HG03575 (cell line): ENCODE measurements around the gene HSBP1L1.

Experiments
- ATAC-seq: cut with Tn5 transposase; IDR thresholded peaks from one replicate; pipeline ENCODE4 v1.9.1; 2021; ENCODE audit not compliant: unreplicated experiment, insufficient number of reproducible peaks, low FRiP score; ENCODE audit errors: extremely low read depth

HSBP1L1 gene

GRCh38 chr18:79964330-79965118 is at the start of gene HSBP1L1:
Gene HSBP1L1, plus strand, starts transcription at chr18:79964643. Its CDS starts 93 bp downstream, at chr18:79964736.
- no peak for ATAC-seq

DNA sequence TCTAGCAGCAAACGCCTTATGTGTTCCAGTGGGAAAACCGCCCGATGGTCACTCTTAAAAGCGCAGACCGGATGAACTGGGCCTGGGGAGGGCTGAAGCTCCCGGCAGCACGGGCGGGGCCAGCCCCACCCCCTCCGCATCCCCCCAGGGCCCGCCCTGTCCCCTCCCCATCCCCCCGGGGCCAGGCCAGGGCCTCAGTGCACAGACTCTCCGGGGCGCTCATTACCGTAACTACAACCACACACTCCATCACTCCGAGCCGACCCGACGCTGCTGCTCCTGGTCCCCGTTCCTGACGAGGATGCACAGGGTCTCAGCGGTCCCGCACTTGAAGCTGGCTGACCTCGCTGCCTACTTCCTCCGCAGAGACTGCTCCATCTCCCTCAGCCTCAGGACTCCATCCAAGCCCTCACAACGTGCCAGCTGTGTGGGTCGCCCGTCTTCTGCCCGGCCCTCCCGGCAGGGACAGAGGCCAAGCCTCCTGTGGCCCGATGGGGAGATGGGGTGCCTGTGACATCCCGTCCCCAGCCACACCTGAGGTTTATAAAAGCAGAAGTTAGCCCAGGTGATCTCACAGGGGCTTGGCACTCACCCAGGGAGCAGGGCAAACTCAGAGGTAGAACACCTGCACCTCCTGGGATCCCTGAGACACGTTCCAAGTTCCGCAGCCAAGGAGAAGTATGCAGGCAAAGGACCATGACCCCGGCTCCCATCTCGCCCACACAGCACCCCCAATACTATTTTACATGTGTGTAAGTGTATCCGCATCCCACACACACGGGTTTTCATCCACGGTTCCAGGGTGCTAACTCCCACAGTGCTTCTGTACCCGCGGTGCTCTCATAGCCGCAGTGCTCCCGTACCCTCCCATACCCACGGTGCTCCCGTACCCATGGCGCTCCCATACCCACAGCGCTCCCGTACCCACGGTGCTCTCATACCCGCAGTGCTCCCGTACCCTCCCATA is 49.0 kb upstream of the HSBP1L1 start:
- no peak for ATAC-seq

GRCh38 chr18:79916128-79916494 is 48.3 kb upstream of the HSBP1L1 start:
- no peak for ATAC-seq

- no peak for ATAC-seq
Observed at GRCh38 chr18:79916546-79917168, 47.8 kb upstream of the HSBP1L1 start.

GRCh38 chr18:79917169-79917852 is 47.1 kb upstream of the HSBP1L1 start:
- no peak for ATAC-seq

DNA sequence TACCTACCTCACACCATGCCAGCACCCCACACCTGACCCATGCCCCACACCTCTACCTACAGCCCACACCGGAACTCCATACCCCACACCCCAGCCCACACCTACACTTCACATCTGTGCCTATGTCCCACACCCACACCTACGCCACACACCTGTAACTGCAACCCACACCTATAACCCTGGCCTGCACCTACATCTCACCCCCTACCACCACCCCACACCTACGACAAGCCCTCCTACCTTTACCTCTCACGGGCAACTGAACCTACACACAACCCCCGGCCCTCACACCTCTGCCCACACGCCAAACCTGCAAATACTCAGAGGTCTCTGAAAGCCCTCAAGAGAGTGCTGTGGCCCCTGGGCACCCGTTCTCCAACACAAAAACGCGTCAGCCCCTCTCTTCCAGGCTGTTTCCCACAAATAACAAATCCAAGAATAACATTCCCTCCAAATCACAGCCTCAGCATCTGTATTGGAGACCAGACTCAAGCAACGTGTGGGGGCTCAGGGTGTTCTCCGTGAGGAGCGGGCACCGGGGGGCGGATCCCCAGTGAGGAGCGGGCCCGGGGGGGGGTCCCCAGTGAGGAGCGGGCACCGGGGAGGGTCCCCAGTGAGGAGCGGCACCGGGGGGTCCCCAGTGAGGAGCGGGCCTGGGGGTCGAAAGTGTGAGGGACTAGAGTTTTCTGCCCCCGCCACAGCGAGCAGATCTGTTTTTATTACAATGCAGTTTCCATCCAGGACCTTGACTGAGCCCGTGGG is 46.4 kb upstream of the HSBP1L1 start:
- no peak for ATAC-seq

DNA sequence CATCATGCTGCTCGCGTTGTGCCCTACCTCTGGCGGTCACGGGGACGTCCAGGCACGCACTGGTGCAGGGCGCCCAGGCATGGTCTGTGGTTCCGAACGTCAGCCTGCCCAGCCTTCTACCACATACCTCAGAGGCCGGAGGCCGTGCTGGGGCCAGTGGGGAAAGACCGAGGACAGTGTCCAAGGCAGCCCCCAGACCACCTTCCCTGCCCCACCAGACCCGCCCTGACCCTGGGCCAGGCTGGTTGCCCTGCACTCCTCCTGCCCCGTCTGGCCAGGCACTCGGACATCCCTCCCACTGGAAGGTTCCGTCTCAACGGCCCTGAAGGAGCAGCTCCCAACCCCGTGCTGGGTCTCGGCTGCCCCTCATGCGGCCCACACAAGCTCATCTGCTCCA is 45.8 kb upstream of the HSBP1L1 start:
- no peak for ATAC-seq

DNA sequence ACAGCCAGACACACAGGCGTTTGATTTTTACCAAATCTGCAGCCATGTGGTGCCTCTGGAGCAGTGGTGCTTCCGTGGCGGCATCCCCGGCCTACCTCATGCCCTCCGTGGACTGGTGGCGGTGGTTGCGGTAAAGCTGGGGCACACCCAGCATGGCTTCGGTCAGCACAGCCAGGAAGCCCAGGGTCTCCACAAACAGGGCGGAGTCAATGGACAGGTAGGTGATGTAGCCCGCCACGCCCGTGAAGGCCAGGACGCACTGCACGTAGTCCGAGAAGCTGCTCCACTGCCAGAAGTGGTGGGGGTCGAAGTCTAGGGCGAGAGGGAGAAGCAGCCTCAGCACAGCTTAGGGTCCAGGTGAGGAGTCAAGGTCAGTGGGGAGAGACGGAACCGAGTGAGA is 45.4 kb upstream of the HSBP1L1 start:
- no peak for ATAC-seq

GRCh38 chr18:79921984-79922965 is 42.2 kb upstream of the HSBP1L1 start:
- no peak for ATAC-seq

DNA sequence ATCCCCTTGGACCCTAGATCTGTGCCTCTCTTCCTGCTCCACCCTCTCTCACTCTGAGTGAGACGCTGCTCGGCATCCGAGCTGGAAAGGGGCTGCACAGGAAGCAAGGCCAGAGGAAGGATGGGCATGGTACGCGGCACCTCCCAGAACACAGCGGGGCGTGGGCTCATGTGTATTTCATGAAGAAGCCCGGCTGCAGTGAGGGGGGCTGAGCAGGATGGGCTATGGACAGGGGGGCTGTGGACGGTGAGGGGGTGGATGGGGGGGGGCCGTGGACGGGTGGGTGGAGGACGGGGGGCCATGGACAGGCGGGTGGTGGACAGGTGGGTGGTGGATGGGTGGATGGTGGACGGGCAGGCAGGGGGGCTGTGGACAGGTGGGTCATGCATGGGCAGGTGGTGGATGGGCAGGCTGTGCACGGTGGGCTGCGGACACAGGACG is 41.5 kb upstream of the HSBP1L1 start:
- no peak for ATAC-seq

GRCh38 chr18:79923896-79924585 is 40.4 kb upstream of the HSBP1L1 start:
- no peak for ATAC-seq

DNA sequence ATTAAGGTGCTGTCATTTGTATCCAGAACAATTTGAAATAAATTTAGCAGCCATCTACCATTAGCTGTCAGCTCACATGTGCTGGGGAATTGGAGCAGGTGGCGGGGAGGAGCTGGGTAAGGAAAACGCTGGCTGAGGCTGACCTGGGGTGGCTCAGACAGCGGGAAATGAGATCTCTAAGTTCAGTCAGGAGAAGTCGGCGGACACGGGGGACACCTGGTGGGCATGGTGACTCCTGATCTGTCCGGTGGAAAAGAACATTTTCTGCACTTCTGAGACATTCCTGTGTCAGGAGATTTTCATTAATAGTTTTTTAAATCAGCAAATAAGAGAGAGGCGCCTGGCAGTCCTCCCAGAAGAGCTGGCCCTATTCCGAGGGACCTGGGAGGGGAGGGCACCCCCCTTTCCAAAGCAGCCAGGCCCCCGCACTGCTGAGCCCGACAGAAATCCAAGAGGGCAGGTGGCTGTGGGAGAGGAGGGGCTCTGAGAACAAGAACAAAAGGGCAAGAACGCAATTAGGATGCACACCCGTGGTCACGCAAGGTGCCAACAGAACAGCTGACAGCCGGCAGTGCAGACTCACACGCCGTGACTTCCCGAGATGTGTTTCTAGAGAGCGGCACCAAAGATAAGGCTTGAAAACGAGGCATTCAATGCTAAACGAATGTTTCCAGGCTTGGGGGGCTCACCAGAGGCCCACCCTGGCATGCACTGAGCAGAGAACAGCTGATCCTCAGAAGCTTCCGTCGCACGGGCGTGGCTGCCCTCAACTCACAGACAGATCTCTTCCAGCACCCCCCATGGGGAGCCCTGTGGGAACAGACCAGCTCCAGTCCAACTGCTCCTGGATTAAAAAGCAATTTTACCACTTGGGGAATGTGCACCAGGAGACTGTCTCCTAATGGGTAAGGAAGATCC is 39.4 kb upstream of the HSBP1L1 start:
- ATAC-seq: no peak

DNA sequence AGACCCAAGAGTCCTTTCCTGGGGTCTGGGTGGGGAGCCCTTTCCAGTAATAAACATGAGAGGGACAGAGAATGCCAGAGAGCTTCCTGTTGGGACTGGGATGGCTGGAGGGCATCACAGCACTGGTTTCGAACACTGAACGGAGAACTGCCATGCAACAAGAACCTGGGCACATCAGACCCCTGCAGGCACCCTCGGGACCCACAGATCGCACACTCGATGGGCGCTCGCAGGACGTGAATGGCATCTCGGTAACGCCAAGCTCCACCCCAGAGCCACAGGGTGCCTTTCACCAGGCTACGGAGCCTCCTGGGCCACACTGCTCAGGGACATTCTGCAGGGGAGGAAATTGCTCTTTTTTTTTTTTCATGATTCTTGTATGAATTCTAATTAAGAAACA is 38.1 kb upstream of the HSBP1L1 start:
- ATAC-seq: no peak

- ATAC-seq: no peak
Observed at GRCh38 chr18:79926715-79927606, 37.5 kb upstream of the HSBP1L1 start.
